CD8-positive, alpha-beta memory T cell (primary cell): ENCODE measurements around the gene SHE. TPM values are rescaled to one million over a fixed set of nuclear protein-coding genes. Genes with fewer than 3 reads are reported as not detected.

Experiments used
- CTCF ChIA-PET: fragments of 350-600 bp; sonication (Branson Sonifier 250); formaldehyde crosslinking; loops from one replicate; lab custom pipeline; 2021; ENCODE audit warnings: antibody characterized with exemption; lab: Charles Lee
- POLR2A ChIA-PET: fragments of 350-600 bp; sonication (Branson Sonifier 250); formaldehyde crosslinking; loops from one replicate; lab custom pipeline; 2021; ENCODE audit warnings: antibody characterized with exemption; lab: Charles Lee
- DNase-seq, 5 donors: peaks; one replicate each; pipeline versions ENCODE4 v3.0.0 to v3.0.0-alpha.2; 2020 to 2022; ENCODE audit warnings: mixed read lengths in 1 of 5
- H3K27ac ChIP-seq: one replicate; pipeline ENCODE4 v1.7.0; 2013; ENCODE audit warnings: low read depth, mild to moderate bottlenecking, low read length, moderate library complexity
- H3K27me3 ChIP-seq: 2 replicates; pipeline ENCODE4 v1.7.0; 2013; ENCODE audit warnings: low read length, mild to moderate bottlenecking; ENCODE audit not compliant: insufficient read depth, poor library complexity, severe bottlenecking
- H3K36me3 ChIP-seq: 2 replicates; pipeline ENCODE4 v1.7.0; 2013; ENCODE audit warnings: mild to moderate bottlenecking, low read length, moderate library complexity; ENCODE audit not compliant: insufficient read depth
- H3K4me1 ChIP-seq: 2 replicates; pipeline ENCODE4 v1.7.0; 2013; ENCODE audit warnings: mild to moderate bottlenecking, low read length, moderate library complexity; ENCODE audit not compliant: insufficient read depth
- H3K4me3 ChIP-seq: 2 replicates; pipeline ENCODE4 v1.7.0; 2013; ENCODE audit warnings: mild to moderate bottlenecking, low read length
- H3K9me3 ChIP-seq: 2 replicates; pipeline ENCODE4 v1.7.0; 2013; ENCODE audit warnings: mild to moderate bottlenecking, low read length
- H3K27ac Mint-ChIP-seq, 8 donors: one replicate each; pipeline ENCODE4 v1.8.0; 2020 to 2021; ENCODE audit warnings: mixed read lengths in 8 of 8, mild to moderate bottlenecking in 6 of 8, inconsistent platforms in 3 of 8, moderate library complexity in 3 of 8
- H3K27me3 Mint-ChIP-seq, 2 donors: one replicate each; pipeline ENCODE4 v1.8.0; 2020 to 2021; ENCODE audit warnings: mixed read lengths in 2 of 2, mild to moderate bottlenecking in 1 of 2, moderate library complexity in 1 of 2
- H3K36me3 Mint-ChIP-seq, 3 donors: one replicate each; pipeline ENCODE4 v1.8.0; 2020 to 2021; ENCODE audit warnings: mixed read lengths in 3 of 3, inconsistent platforms in 1 of 3, mild to moderate bottlenecking in 1 of 3
- H3K4me1 Mint-ChIP-seq, 3 donors: one replicate each; pipeline ENCODE4 v1.8.0; 2020 to 2021; ENCODE audit warnings: mixed read lengths in 3 of 3, inconsistent platforms in 1 of 3, mild to moderate bottlenecking in 1 of 3
- H3K4me3 Mint-ChIP-seq, 7 donors: one replicate each; pipeline ENCODE4 v1.8.0; 2020 to 2021; ENCODE audit warnings: mixed read lengths in 7 of 7, mild to moderate bottlenecking in 6 of 7, moderate library complexity in 4 of 7, inconsistent platforms in 2 of 7
- H3K9me3 Mint-ChIP-seq, 5 donors: one replicate each; pipeline ENCODE4 v1.8.0; 2020 to 2022; ENCODE audit warnings: mixed read lengths in 5 of 5, mild to moderate bottlenecking in 3 of 5, moderate library complexity in 2 of 5, inconsistent platforms in 1 of 5
- polyA plus RNA-seq: library from polyadenylated mRNA; unstranded; fragments of 300-500 nt; fragmentation: Illumina TruSeq; gene quantifications from one replicate; pipeline ENCODE4 v1.2.3, GENCODE V29; 2021
- total RNA-seq, 2 experiments: library from RNA; stranded (reverse); gene quantifications; one replicate each; pipeline ENCODE4 v1.2.3, GENCODE V29; 2021

The SHE gene
- total RNA-seq (not detected), polyA plus RNA-seq (not detected)

DNA sequence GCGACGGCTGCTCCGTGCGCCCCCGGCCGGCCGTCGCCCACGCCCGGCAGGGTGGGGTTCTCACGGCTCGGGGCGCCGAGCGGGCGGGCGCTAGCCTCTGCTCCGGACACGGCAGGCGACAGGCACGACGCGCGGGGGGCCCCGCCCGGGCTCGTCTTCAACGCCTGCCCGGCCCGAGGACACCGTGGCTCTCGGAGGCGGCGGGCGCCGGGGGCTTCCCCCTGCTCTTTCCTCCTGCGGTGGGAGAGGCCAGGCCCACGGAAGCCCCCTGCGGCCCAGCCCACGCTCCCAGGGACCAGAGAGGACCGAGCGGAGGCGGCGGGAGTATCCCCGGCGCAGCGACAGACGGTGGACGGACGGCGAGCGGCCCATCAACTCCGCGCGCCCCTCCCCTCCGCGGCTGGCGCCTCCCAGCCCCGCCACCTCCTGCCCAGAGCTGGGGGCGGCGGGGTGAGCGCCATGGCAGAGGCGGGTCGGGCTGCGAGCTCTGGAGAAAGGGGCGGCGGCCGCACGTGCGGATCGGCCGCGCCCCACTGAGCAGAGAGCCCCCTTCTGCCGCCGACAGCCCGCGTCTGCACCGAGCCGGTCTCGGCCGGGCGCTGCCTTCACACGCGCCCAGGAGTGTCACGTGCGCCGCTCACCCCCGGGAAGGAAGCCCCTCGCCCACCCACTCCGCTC is at the start of gene SHE, which contains the start of gene TDRD10:
Gene SHE (minus strand): TSS at position 347 of the 678 bp plus-strand sequence. CDS start 386 bp downstream, outside the sequence.
Gene TDRD10 (plus strand): TSS at position 154 of the 678 bp plus-strand sequence. CDS start 4,685 bp downstream, outside the sequence.
- Histone ChIP-seq H3K9me3 (no peaks in the 10 kb centered on the region), H3K4me3 (no peak within 1 kb of the TSS), H3K27me3 (peaks cover 19% of the 10 kb centered on the region), H3K4me1 (peaks cover 6% of the 10 kb centered on the region), H3K27ac (no peak within 1 kb of the TSS), H3K36me3 (no peaks in the 10 kb centered on the region)
- Mint-ChIP-seq H3K9me3 (peaks cover 0 to 5% (median 0%) of the 10 kb centered on the region in 5 donors), H3K4me3 (peak within 1 kb of the TSS in 6 of 7 donors; percentile 50 to 81 (median 62)), H3K36me3 (no peaks in the 10 kb centered on the region), H3K4me1 (peaks cover 5 to 7% (median 5%) of the 10 kb centered on the region in 3 donors), H3K27ac (no peak within 1 kb of the TSS), H3K27me3 (peaks cover 35 to 63% of the 10 kb centered on the region in 2 donors)
- ChIA-PET POLR2A (no interaction called here), CTCF (no interaction called here)
- DNase-seq = peak in 2 of 5 donors; percentile 3 to 13

DNA sequence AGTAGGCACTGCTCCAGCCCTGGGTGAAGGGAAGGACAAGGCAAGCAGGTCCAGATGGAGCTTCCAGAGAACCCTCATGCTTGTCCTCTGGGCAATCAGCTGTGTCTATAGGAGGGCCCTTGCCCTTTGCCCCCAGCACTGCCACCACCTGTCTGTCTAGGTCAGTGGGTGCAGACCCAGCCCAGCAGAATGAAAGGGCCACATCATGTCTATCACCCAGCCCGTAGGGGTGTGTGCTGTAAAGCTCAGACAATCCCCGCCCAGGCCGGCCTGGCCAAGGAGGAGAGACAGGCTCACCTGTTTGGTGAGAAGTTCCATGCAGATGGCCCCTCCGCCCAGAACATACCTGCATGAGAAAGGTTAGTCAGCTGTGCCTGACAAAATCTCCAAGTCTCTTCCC is 49.3 kb upstream of the SHE start:
- H3K36me3 Mint-ChIP-seq = peaks cover 9 to 81% (median 33%) of the 10 kb centered on the region in 3 donors
- CTCF ChIA-PET = interaction anchor here (1.5 kb wide), 1 partner anchor 8 kb away, joined by 4 read pairs; no protein-coding TSS in a partner anchor
- no peaks in the 10 kb centered on the region for H3K9me3 ChIP-seq
- H3K4me1 Mint-ChIP-seq = peaks cover 23 to 52% (median 46%) of the 10 kb centered on the region in 3 donors
- H3K4me3 ChIP-seq = no peak overlapping the region
- H3K36me3 ChIP-seq = peaks cover 59% of the 10 kb centered on the region
- no peak overlapping the region for H3K27ac Mint-ChIP-seq
- H3K27me3 Mint-ChIP-seq = no peaks in the 10 kb centered on the region
- DNase-seq = no peak
- H3K4me1 ChIP-seq = peaks cover 9% of the 10 kb centered on the region
- H3K27me3 ChIP-seq = no peaks in the 10 kb centered on the region
- POLR2A ChIA-PET = no interaction called here
- H3K9me3 Mint-ChIP-seq = no peaks in the 10 kb centered on the region
- no peak overlapping the region for H3K27ac ChIP-seq
- H3K4me3 Mint-ChIP-seq = no peak overlapping the region

DNA sequence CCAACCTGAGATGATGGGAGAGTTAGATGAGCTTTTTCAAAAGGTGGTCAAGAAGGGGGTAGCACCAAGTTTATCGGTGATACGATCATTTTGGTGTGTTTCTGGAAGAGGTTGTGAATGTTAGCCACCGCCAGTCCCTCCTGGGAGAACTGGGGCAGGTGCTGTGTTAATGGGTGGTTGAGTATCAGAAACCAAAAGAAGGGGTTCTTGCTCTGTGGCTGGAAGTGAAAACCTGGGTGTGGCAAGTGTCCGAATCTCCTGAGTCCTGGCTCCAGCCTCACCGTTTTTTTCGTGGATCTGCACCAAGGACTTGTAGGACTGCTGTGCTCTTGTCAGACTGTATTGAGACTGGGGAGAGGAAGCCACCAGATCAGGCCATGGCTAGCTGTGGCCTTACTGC is 48.4 kb upstream of the SHE start:
- H3K4me1 Mint-ChIP-seq = peaks cover 16 to 44% (median 37%) of the 10 kb centered on the region in 3 donors
- no peak for DNase-seq
- Histone ChIP-seq H3K36me3 (peaks cover 57% of the 10 kb centered on the region), H3K27ac (no peak overlapping the region), H3K9me3 (no peaks in the 10 kb centered on the region), H3K4me1 (peaks cover under 1% of the 10 kb centered on the region), H3K4me3 (no peak overlapping the region), H3K27me3 (no peaks in the 10 kb centered on the region)
- peak overlapping the region in 2 of 8 donors; percentile 64 to 81 for H3K27ac Mint-ChIP-seq
- ChIA-PET CTCF (interaction anchor here (1.5 to 2.5 kb wide), 2 partner anchors 9 to 71 kb away, joined by 4 to 6 read pairs; no protein-coding TSS in a partner anchor), POLR2A (no interaction called here)
- peak overlapping the region in 1 of 7 donors; percentile 44 for H3K4me3 Mint-ChIP-seq
- peaks cover 9 to 73% (median 32%) of the 10 kb centered on the region in 3 donors for H3K36me3 Mint-ChIP-seq
- no peaks in the 10 kb centered on the region for H3K27me3 Mint-ChIP-seq
- H3K9me3 Mint-ChIP-seq = no peaks in the 10 kb centered on the region

DNA sequence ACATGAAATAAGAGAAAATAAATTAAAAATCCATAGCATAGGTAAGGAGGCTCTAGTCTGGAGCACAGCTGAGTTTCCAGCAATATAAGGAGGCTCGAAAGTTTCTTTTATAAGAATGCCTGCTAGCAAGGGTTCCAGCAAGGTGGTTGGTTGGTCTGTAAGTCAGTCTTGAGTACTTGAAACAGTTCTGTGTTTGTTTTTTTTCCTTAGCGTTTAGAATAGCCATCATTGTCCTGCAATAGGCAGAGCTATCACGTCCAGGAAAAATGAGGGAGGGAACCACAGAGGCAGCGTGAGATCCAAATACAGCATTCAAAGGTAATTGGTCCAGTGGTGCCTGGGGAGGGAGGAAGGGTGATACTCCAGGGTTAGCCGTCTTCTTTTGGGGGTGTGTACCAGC is 47.9 kb upstream of the SHE start:
- H3K9me3 ChIP-seq = no peaks in the 10 kb centered on the region
- Mint-ChIP-seq H3K27me3 (no peaks in the 10 kb centered on the region), H3K4me1 (peaks cover 14 to 38% (median 32%) of the 10 kb centered on the region in 3 donors), H3K27ac (peak overlapping the region in 2 of 8 donors; percentile 35 to 59), H3K36me3 (peaks cover 9 to 67% (median 31%) of the 10 kb centered on the region in 3 donors), H3K4me3 (peak overlapping the region in 1 of 7 donors; percentile 44), H3K9me3 (no peaks in the 10 kb centered on the region)
- POLR2A ChIA-PET = no interaction called here
- no peak for DNase-seq
- H3K36me3 ChIP-seq = peaks cover 51% of the 10 kb centered on the region
- no peaks in the 10 kb centered on the region for H3K27me3 ChIP-seq
- no peak overlapping the region for H3K4me3 ChIP-seq
- CTCF ChIA-PET = interaction anchor here (2.5 kb wide), 1 partner anchor 71 kb away, joined by 6 read pairs; no protein-coding TSS in a partner anchor
- no peaks in the 10 kb centered on the region for H3K4me1 ChIP-seq
- no peak overlapping the region for H3K27ac ChIP-seq

DNA sequence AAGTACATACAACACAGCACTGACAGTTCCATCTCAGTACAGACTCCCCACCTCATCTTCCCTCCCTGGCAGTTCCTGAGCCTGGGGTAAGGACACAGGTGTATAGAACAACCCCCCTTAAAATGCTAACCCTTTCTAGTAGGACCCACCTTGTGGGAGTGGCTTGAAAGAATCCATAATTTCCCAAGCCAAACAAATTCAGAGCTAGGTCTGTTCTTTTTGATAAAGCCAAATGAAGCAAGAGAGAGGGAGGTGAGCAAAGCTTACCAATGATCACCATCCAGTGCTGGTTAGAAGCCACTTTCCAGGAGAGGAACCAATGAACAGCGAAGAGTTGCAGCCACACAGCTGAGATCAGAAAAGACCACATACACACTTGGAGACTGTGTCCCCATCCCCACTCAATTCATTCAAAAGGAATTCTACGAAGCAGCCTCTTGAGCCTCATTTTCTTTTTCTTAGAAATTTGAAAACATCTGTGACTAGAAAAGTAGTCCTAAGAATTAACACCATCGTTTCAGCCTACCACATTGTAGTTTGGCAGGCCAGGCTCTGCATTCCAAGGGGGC is 47.1 kb upstream of the SHE start:
- H3K27me3 Mint-ChIP-seq = no peaks in the 10 kb centered on the region
- H3K9me3 Mint-ChIP-seq = no peaks in the 10 kb centered on the region
- H3K36me3 Mint-ChIP-seq = peaks cover 9 to 59% (median 25%) of the 10 kb centered on the region in 3 donors
- peaks cover 44% of the 10 kb centered on the region for H3K36me3 ChIP-seq
- ChIA-PET POLR2A (no interaction called here), CTCF (interaction anchor here (2.5 kb wide), 1 partner anchor 70 kb away, joined by 6 read pairs; no protein-coding TSS in a partner anchor)
- no peak overlapping the region for H3K4me3 Mint-ChIP-seq
- H3K4me1 Mint-ChIP-seq = peaks cover 10 to 36% (median 25%) of the 10 kb centered on the region in 3 donors
- H3K27ac ChIP-seq = no peak overlapping the region
- H3K4me3 ChIP-seq = no peak overlapping the region
- H3K27ac Mint-ChIP-seq = peak overlapping the region in 3 of 8 donors; percentile 42 to 73 (median 73)
- H3K4me1 ChIP-seq = no peaks in the 10 kb centered on the region
- no peaks in the 10 kb centered on the region for H3K27me3 ChIP-seq
- H3K9me3 ChIP-seq = no peaks in the 10 kb centered on the region
- no peak for DNase-seq

DNA sequence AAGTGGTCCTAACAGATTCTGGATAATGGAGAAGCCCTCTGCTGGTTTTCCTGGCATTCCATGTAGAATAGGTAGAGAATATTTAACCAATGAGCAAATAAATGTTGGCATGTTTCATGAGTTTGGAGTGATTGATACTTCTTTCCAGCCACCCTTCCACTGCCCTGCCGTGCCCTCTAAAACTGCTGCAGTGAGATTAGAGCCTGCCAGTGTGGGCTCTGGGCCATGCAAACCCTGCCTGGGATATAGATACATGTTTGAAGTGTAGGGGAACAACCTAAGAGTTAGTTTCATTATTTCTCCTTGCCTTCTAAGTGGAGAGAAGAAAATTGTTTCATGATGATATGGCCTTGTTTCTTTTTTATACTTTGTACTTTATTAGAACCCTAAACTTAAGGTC is 45.8 kb upstream of the SHE start:
- peaks cover 4 to 47% (median 16%) of the 10 kb centered on the region in 3 donors for H3K36me3 Mint-ChIP-seq
- H3K27me3 ChIP-seq = no peaks in the 10 kb centered on the region
- H3K9me3 Mint-ChIP-seq = no peaks in the 10 kb centered on the region
- H3K4me1 ChIP-seq = no peaks in the 10 kb centered on the region
- peak overlapping the region in 4 of 8 donors; percentile 15 to 84 (median 51) for H3K27ac Mint-ChIP-seq
- no peaks in the 10 kb centered on the region for H3K27me3 Mint-ChIP-seq
- H3K4me1 Mint-ChIP-seq = peaks cover 10 to 31% (median 19%) of the 10 kb centered on the region in 3 donors
- POLR2A ChIA-PET = no interaction called here
- H3K36me3 ChIP-seq = peaks cover 31% of the 10 kb centered on the region
- H3K4me3 ChIP-seq = no peak overlapping the region
- CTCF ChIA-PET = interaction anchor here (3.0 kb wide), 1 partner anchor 68 kb away, joined by 23 read pairs; no protein-coding TSS in a partner anchor
- H3K27ac ChIP-seq = no peak overlapping the region
- no peak for DNase-seq
- H3K4me3 Mint-ChIP-seq = no peak overlapping the region
- no peaks in the 10 kb centered on the region for H3K9me3 ChIP-seq

DNA sequence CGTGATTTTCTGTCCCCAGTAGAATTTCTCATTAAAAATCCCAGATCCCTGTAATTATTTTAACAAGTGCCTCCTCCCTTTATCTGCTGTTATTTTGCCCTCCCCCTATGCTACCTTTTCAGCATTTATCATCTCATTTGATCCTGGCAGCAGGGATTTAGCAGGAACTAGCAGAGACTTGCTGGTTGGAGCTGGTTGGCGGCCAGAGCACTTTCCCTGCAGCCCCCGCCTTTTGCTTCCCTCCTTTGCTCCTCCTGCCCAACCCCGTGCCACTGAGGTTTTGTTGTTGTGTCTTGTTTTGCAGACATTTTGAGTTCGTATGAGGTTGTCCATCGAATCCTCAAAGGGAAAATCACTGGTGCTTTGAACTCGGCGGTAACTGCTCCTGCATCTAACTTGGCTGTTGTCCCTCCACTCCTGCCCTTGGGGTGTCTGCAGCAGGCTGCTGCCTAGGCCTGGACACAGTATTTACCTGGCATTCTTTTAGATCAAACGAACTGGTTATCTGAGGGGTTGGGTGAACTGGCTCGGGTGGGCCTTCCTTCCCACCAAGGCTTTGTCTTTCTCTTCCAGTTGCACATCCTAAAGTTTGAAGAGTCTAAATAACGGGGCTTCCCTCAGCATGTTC is 45.0 kb upstream of the SHE start:
- Mint-ChIP-seq H3K27ac (peak overlapping the region in 1 of 8 donors; percentile 15), H3K36me3 (peaks cover 4 to 39% (median 14%) of the 10 kb centered on the region in 3 donors), H3K9me3 (no peaks in the 10 kb centered on the region), H3K27me3 (peaks cover 0 to 1% of the 10 kb centered on the region in 2 donors), H3K4me1 (peaks cover 10 to 31% (median 19%) of the 10 kb centered on the region in 3 donors), H3K4me3 (no peak overlapping the region)
- CTCF ChIA-PET = interaction anchor here (0.6 to 3.0 kb wide), 9 partner anchors 8 to 82 kb away, joined by 3 to 23 read pairs (median 4); no protein-coding TSS in a partner anchor
- Histone ChIP-seq H3K4me3 (no peak overlapping the region), H3K9me3 (no peaks in the 10 kb centered on the region), H3K4me1 (no peaks in the 10 kb centered on the region), H3K36me3 (peaks cover 23% of the 10 kb centered on the region), H3K27ac (no peak overlapping the region), H3K27me3 (no peaks in the 10 kb centered on the region)
- no peak for DNase-seq
- POLR2A ChIA-PET = no interaction called here
